GM04504 (cell line): Measurements from ENCODE around the gene TMEM156.
"Not testable (repeated sequence)": the region's sequence is repeated elsewhere in the genome, so short reads cannot be mapped to it uniquely, and the experiment has no call there.

ENCODE experiments used
- DNase-seq: peaks from one replicate; pipeline ENCODE4 v3.0.0-alpha.2; 2012; ENCODE audit warnings: low read depth

Gene TMEM156

DNA sequence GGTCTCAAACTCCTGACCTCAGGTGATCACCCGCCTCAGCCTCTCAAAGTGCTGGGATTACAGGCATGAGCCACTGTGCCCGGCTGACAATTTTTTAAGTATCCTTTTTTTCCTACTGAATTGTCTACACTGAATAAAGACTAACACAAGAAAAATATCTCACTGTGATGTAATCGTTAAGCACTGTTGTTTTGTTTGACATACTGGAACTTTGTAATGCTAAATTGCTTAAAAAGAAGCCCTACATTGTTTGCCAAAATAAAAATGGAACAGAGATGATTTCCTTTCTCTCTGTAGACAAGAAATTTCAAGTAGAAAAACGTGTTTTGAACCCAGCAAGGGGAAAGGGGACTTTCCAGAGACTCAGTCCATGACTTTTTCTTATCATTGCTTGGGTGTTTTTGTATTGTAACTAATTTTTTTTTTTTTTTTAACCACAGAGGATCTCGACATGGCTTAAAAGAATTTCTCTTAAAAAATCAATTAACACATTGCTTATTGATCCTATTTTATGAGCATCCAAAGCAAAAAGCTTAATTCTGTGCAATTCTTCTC is 74.9 kb downstream of the TMEM156 start:
- DNase-seq, result no peak

DNA sequence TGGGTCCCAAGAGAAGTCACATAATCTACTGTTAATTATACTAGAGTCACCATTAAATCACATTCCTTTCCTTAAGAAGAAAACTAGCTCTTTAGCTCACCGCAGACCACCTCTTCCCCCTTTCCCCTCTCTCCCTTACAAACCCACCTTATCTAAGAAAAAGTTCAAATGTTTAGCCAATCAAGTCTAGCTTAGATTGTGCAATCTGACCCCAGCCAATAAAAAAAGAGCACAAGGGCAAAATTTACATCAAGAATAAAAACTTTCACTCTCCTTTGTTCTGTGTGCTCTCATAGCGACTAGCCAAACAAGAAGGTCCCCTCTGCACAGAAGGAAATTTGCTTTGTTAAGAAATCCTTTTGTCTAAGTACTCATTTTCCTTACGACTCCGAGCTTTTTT is 76.3 kb downstream of the TMEM156 start:
- DNase-seq, result no peak

DNA sequence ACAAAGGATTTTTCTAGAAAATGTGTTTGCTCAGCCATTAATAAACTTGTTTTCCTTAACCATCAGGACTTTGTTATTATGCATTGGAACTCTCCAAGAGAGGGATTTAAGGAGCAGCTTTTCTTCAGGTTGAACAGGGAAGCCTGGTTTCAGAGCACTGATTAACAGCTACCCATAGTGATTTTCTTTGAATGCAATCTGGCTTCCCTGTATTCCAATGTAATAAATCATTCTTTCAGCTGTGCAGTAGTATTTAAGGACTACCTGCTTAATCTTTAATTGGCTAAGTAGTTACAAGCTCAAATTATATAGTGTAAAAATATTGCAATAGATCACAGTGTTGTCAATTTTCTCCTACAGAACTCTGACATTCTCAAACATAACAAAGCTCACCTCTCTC is 77.5 kb downstream of the TMEM156 start:
- DNase-seq, result no peak

DNA sequence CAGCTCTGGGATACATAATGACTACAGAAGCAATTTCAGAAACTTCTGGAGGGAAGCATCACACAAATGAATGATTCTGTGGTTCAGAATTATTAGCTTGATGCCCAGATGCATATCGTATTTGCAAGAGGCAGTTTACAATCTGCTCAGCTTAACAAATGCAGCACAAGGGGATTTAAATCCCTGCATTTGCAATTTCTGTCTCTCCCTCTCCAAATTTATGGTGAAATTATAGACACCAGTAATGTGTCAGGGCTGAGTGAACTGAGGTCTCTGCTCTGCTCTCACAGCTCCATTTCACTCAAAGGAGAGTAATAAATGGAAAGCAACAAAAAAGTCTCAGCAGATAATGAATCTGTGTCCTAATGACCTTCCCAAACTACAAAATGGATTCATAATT is 80.2 kb downstream of the TMEM156 start:
- no peak for DNase-seq

DNA sequence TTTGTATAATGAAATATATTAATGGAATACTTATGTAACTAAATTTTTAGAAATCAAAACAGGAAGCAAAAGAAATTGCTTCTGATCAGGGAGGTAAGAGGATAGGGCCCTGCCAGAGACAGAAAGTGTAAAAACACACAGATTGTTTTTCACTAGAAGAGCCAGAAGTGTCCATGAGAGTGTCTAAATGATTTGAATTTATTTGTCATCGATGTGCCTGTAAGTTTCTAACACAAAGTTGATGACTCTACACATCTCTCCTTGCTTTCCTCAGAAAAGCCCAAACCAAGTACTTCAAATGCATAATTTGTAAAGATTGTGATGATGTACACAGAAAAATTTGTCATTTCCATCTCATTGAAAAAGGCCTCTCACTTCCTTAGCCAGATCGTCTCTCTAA is 80.6 kb downstream of the TMEM156 start:
- DNase-seq, result no peak

DNA sequence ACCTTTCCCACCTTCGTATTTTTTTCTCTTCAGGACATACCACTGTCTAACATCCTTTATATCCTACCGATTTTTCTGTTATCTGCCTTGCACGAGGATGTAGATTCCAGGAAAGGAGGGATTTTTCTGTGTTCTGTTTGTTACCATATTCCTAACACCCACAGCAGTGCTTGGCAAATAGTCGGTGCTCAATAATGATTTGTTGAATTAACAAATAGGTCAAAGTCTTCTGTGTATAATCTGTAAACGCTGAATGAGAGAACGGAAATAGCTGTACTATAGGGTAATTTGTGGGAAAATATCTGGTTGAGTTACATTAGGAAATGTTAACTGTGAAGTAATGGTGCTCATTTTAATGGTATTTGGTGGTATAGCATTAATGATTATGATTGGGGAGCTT is 81.5 kb downstream of the TMEM156 start:
- DNase-seq, result no peak

DNA sequence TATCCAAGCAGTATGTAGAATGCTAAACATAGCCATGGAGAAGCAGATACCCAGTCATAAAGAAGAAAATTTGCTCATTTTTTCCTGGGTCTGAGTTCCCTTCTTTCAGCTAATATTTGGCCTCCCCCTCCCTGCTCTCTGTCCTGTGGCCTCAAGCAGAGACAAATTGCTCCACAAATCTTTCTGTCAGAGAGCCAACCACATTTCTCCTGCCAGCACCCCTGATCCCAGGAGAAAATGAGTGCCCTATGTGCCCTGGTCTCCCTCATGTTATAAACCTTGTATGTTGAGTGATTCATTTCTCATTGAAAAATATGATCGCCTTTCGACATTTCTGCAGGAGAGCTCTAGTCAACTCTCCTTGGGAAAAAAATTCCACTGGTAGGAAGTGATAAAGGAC is 82.0 kb downstream of the TMEM156 start:
- no peak for DNase-seq

DNA sequence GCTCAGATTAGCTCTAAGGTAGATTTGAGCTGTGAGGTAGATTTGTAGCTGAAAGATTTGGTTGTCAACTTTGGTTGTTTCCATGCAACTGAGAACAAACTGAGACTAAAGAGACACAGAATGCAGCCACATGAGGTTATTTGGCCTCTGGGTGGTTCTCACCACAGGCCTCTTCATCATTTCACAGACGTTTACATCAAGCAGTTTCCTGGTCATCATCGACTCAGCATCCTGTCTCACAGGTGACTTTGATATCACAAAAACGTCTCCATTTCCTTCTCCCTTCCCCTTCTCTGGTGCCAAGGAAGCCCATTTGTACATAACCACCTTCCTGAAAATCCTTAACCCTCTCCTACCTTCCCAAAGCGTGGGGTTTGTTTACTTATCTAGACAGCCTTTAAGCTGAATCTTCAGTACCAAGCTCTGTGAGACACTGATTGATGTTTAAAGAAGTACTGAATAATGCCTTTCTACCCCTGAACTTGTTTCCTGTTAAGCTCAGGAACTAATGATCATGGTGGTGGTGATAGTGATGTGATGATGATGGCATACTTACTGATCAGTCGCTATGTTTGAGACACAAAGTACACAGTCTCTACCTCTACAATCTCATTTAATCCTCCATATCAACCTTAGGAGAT is 82.7 kb downstream of the TMEM156 start:
- DNase-seq, result no peak

DNA sequence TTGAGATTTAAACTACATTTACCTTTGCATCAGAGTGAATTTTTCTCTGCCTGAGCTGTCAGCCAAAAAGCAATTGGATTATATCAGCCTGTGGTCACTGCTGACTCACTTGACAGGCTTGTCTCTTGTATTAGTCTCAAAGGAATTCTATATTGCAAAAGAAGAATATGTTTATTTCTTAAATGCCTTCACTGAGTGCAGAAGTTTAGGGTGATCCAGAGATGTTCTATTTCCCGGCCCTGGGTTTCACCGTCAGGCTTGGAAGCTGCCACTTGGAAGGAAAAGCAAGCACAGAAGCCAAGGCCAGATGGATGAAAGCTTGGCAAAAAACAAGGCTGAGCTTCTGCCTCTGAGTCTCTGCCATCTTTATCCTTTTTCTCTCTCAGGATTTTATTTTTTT is 83.7 kb downstream of the TMEM156 start:
- peak; percentile 86 for DNase-seq

DNA sequence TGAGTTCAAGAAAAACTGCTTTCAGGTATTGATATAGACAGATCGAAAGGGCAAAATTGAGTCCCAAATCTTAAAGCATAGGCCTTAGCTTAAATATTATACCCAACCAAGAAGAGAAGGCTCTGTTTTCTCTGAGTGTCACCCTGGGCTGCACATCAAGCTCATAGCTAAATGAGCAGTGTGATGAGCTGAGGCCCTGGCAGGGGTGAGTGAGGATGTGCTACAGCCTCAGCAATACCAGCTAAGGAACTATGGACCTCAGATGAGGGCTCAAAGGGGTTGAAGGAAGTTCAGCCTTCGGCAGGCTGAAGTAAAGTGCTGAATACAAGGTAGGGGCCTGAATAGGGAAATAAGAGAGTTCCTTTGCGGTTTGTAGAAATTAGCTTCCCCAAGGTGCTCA is 85.3 kb downstream of the TMEM156 start:
- no peak for DNase-seq

DNA sequence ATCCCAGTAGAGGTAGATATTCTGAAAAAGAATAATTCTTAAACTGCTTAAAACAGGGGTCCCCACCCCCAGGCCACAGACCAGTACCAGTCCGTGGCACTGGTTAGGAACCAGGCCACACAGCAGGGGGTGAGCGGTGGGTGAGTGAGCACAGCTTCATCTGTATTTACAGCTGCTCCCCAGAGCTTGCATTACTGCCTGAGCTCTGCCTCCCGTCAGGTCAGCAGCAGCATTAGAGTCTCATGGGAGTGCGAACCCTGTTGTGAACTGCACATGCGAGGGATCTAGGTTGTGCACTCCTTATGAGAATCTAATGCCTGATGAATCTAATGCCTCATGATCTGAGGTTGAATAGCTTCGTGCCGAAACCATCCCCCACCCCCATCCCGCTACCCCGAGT is 87.8 kb downstream of the TMEM156 start:
- no peak for DNase-seq

DNA sequence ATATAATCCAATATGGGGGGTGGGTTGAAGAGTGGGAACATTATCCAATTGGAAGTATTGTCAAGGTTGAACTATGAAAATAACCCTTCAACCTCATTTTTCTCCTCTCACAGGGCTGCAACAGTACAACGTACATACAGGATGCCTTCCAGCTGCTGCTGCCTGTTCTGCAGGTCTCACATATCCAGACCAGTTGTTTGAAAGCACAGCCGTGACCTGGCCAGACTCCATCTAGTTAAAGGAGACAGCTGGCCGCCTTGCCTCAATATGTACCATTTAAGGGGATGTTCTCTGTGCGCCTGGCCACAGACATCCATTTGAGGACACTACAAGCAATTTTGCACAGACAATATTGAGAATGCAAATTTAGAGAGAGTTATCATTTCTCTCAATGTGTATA is 88.9 kb downstream of the TMEM156 start:
- DNase-seq, result no peak

DNA sequence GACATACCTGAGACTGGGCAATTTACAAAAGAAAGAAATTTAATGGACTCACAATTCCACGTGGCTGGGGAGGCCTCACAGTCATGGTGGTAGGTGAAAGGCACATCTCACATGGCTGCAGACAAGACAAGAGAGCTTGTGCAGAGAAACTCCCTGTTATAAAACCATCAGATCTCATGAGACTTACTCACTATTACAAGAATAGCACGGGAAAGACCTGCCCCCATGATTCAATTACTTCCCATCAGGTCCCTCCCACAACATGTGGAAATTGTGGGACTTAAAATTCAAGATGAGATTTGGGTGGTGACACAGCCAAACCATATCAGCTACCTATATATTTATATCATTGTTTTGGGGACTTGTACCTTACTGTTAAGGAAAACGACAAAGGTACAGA is 90.3 kb downstream of the TMEM156 start:
- not testable (repeated sequence) for DNase-seq

DNA sequence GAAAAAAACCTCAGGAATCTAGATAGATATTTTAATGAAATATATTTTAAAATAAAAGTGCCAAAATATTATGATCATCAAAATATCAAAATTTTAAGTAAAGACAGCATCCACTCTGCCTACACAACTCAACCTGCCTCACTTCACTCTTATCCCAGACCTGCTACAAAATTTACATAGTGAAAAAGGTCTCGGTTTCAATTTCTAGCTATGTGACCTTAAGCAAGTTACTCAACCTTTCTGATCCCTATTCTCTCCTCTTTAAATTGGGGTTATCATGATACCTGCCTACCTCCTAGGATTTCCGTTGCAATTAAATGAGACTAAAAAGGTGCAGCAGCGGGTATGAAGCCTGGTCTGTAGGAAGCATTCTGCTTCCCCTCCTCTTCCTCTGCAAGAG is 91.7 kb downstream of the TMEM156 start:
- no peak for DNase-seq

DNA sequence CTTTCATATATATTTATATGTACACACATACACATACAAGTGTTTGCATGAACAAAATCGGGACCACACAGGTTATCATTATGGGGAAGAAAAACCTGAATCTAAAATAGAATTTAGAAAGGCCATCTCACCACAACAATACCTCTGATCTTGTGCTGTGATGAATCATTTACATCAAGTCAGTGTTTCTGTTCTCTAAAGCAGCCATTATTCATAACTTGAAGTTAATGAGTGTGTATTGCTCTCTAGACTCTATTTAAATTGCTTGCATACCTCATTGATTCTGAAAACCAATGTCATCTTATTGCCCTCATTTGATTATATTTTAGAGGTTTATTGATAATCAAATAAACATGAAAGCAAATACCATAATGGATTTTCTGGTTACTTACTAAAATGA is 93.0 kb downstream of the TMEM156 start:
- no peak for DNase-seq

DNA sequence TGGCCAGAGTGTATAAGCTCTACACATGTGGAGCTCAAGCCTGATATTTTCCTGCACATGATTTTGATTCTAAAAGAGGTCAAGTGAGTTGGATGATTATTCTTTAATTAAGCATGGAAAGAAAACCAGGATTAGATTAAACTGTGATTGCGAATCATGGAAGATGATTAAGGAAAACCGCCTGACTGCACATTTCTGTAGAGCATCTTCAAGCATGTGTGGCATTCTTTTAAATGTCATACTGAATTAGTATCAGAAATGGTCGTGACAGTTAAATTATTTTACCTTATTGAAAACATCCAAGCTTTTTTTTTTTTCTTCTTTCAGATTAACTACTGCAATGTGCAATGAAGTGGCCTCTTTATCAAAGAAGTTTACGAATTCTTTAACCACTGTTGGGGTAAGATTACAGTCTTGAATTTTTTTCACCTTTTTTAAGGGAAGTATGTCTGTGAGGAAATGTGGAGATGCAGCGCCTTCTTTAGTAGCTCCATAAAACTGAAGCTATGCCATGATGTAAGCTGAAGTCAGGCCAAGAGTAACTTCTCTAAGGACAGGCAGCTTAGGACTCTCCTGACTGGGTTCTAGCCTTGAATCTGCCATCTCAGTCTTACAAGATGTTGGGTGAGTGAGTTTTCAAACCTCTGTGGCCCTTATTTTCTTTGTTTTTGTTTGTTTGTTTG is 96.7 kb downstream of the TMEM156 start:
- DNase-seq, result no peak

DNA sequence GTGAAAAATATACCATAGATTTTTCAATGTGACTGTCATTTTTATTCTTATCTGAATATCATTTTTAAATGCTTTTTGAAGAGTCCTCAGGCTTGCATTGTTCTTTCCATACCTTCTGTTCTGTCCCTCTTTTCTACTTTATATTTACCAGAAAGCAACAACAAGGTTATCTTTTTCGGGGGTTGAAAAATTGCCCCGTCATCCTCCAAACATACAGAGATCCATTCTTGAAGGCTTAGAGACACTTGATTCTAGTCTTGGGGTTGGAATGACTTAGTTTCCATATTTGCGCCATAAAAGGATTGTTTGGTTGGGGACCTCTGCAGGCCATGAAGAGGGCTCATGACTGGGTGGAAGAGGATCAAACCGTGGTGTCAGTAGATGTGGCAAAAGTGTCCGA is 101.1 kb downstream of the TMEM156 start:
- no peak for DNase-seq

DNA sequence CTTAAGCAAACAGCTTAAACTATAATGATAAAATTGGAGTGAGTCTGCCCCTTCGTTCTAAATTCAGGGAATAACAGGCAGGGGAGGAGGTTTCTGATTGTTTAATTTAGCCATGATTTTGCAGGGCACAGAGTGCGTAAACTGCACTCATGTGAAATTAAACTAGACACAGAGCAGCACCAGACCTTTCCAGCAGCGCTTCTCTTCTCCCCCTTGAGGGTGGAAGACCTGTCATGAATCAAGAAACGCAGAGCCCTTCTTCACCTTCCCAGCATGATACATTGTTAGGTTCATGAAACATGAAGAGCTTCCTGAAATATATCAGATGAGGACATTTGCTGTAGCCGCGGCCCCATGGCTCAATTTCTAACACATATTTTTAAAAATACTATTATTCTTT is 101.5 kb downstream of the TMEM156 start:
- no peak for DNase-seq

DNA sequence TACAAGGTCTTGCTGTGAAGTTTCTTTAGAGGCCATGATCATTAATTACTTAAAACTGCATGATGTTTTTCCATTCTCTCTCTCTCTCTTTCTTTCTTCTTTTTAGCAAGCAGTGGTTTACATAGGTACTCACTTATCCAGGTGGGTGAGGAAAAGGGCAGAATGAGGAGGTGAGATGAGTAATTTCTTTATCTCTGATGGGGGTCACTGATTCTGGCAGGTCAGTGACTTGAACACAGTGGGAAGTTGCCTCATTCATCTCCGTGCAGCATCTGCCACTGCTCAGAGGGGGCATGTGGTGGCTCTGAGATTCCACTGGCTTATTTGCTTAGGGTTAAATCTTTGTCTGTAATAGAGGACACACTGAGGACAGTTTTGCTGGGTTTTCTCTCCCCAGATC is 102.0 kb downstream of the TMEM156 start:
- DNase-seq, result no peak

DNA sequence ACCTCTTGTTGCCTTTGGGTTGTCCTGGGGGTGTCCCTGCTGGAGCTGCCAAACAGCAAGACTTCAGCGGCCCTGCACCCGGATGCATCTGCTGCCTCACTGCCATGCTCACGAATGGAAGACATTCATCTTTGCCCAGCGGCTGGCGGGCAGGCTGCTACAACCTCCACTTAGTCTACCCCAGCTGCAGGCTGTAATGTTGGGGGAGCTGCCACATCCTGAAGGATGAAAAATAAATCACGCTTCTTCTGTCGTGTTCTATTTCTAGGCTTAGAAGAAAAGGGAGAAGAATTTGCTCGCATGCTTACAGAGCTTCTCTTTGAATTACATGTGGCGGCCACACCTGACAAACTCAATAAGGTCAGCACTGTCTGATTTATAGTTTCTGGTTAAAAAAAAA is 103.2 kb downstream of the TMEM156 start:
- no peak for DNase-seq

DNA sequence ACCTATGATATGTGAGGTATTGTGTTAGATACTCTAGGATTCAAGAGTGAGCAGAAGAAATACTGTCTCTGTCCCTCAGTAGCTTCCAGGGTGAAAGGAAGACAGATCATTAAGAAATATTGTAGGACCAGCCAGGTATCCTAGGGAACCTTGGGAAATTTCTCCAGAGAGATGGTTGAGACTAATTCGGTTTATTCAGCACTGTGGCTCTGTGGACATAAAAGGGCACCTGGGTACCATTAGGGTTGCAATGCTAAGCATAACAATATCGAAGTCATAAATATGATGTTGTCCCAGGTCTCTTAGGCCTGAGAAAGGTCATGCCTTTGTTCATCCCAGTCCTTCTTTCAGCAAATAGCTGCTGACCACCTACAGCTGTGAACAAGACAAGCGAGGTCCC is 103.6 kb downstream of the TMEM156 start:
- no peak for DNase-seq

DNA sequence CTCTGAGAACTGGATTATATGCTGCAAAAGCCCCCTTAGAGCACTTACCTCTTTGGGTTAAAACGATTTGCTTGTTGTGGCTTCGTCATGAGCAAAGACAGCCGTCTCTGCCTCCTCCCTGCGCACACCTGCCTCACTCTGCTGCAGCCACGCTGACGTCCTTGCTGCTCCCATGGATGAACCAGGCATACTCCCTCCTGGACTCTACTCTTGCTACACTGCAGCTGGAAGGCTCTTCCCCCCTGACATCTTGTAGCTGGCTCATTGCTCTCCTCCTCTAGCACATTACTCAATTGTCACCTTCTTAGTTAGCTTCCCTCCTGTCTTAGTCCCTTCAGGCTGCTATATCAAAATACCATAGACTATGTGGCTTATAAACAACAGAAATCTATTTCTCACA is 105.3 kb downstream of the TMEM156 start:
- DNase-seq, result no peak

DNA sequence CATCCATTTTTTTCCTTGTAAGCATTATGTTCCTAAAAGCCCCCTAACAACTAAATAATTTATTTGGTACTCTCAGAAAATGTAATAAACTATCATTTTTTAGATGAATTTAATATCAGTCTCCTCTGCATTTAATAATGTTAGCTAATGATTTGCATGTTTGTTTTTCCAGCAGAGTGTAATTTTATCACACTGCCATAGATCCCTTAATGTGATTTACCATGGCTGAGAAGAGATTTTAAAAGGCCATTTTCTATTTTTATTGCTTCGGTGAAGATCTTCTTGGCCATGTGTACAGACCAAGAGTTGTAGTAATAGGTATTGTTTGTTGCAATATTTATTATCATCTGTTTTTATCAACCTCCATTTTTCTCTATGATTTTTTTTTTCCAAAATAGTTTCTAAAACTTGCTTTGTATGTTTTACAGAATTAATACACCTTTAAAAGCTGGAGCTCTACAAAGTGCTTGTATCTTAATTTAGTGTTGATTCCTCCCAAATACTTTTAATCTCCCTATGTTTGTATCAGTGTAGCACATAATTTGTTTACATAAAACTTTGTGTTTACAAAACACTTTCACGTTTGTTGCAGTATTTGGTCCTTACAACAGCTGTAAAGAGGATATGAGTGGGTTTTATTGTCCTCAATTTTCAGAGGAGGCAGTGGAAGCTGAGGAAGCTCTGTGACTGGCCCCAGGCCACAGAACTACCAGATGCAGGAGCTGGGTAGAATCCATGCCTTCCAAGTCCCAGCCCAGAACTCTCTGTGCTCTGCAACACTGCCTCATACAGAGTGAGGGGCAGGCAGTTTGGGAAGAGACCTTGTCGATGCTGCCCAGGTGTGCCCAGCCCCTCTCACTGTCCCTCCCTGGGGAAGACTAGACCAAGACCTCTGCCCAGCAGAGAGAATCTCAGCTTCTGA is 106.5 kb downstream of the TMEM156 start:
- DNase-seq, result no peak
